Stimulated activated CD4-positive, alpha-beta T cell treated with anti-CD3 and anti-CD28 coated beads, Interleukin-15, amount 100 ng/mL, for 48 hours (primary cell): ENCODE measurements around the gene PMF1.
"Not testable (repeated sequence)": the region's sequence is repeated elsewhere in the genome, so short reads cannot be mapped to it uniquely, and the experiment has no call there.

Source experiments
- DNase-seq, 2 donors: peaks; one replicate each; pipeline ENCODE4 v3.0.0-alpha.2; 2020; ENCODE audit warnings: low read depth in 2 of 2

Gene PMF1

GRCh38 chr1:156196445-156196844, 16.4 kb upstream of the PMF1 start:
- no peak for DNase-seq

GRCh38 chr1:156198831-156199349, 13.9 kb upstream of the PMF1 start:
- no peak for DNase-seq

GRCh38 chr1:156200044-156200443, 12.8 kb upstream of the PMF1 start:
- DNase-seq, result no peak

GRCh38 chr1:156203331-156203730, 9.5 kb upstream of the PMF1 start:
- no peak for DNase-seq

GRCh38 chr1:156204686-156205085, 8.1 kb upstream of the PMF1 start:
- no peak for DNase-seq

GRCh38 chr1:156211243-156211642, 1.6 kb upstream of the PMF1 start:
- DNase-seq, result no peak

- DNase-seq, result no peak
Observed at GRCh38 chr1:156212130-156212529, 677 bp upstream of the PMF1 start.

GRCh38 chr1:156213644-156213966, 798 bp downstream of the PMF1 start:
- no peak for DNase-seq

- DNase-seq, result peak in 1 of 2 donors; percentile 31
Observed at GRCh38 chr1:156214024-156214748, 1.4 kb downstream of the PMF1 start.

GRCh38 chr1:156216361-156217086, 3.7 kb downstream of the PMF1 start:
- DNase-seq, result not testable (repeated sequence)

GRCh38 chr1:156217871-156218270, 5.1 kb downstream of the PMF1 start:
- no peak for DNase-seq

GRCh38 chr1:156220226-156220625, 7.4 kb downstream of the PMF1 start:
- DNase-seq, result no peak

- no peak for DNase-seq
Observed at GRCh38 chr1:156221986-156222692, 9.3 kb downstream of the PMF1 start.

GRCh38 chr1:156225677-156226014, 12.8 kb downstream of the PMF1 start:
- DNase-seq, result no peak

GRCh38 chr1:156226116-156226538, 13.3 kb downstream of the PMF1 start:
- no peak for DNase-seq

GRCh38 chr1:156226782-156227181, 14.0 kb downstream of the PMF1 start:
- DNase-seq, result no peak

GRCh38 chr1:156228501-156228900, 15.7 kb downstream of the PMF1 start:
- no peak for DNase-seq

GRCh38 chr1:156229809-156230472, 17.1 kb downstream of the PMF1 start:
- DNase-seq, result no peak

GRCh38 chr1:156230473-156230837, 17.6 kb downstream of the PMF1 start:
- no peak for DNase-seq

- DNase-seq, result no peak
Observed at GRCh38 chr1:156232201-156232894, 19.5 kb downstream of the PMF1 start.

GRCh38 chr1:156233426-156234127, 20.8 kb downstream of the PMF1 start:
- DNase-seq, result no peak
